Loucy (cell line): ENCODE results near the gene MMS19.

Source experiments
- H2AFZ ChIP-seq: fragments of 200-600 bp; sonication (generic); 2 replicates; pipeline ENCODE4 v1.6.0; 2016; ENCODE audit warnings: antibody characterized with exemption, mild to moderate bottlenecking, low read length, moderate library complexity
- H3F3A ChIP-seq: fragments of 200-600 bp; 2 replicates; pipeline ENCODE4 v1.6.0; 2016; ENCODE audit warnings: antibody characterized with exemption, low read depth, mild to moderate bottlenecking
- H3K27me3 ChIP-seq: fragments of 200-600 bp; sonication (generic); 2 replicates; pipeline ENCODE4 v1.6.1; 2014; ENCODE audit warnings: low read length, mild to moderate bottlenecking; ENCODE audit not compliant: insufficient read depth, poor library complexity, severe bottlenecking
- H3K36me3 ChIP-seq: fragments of 200-600 bp; sonication (generic); 2 replicates; pipeline ENCODE4 v1.6.1; 2016; ENCODE audit warnings: low read length; ENCODE audit not compliant: insufficient read depth
- H3K4me1 ChIP-seq: fragments of 200-600 bp; sonication (generic); 2 replicates; pipeline ENCODE4 v1.5.1; 2014; ENCODE audit warnings: low read length, mild to moderate bottlenecking; ENCODE audit not compliant: insufficient read depth, poor library complexity, severe bottlenecking
- H3K4me2 ChIP-seq: fragments of 200-600 bp; sonication (generic); 2 replicates; pipeline ENCODE4 v1.6.0; 2014; ENCODE audit warnings: antibody characterized with exemption, low read length, low read depth, mild to moderate bottlenecking; ENCODE audit not compliant: poor library complexity, severe bottlenecking
- H3K4me3 ChIP-seq: fragments of 200-600 bp; sonication (generic); 2 replicates; pipeline ENCODE4 v1.5.1; 2014; ENCODE audit warnings: low read length, mild to moderate bottlenecking, mixed read lengths; ENCODE audit not compliant: poor library complexity, severe bottlenecking
- H3K79me2 ChIP-seq: fragments of 200-600 bp; sonication (generic); 2 replicates; pipeline ENCODE4 v1.6.1; 2014; ENCODE audit warnings: low read length; ENCODE audit not compliant: insufficient read depth
- H3K9ac ChIP-seq: fragments of 200-600 bp; sonication (generic); 2 replicates; pipeline ENCODE4 v1.6.0; 2014; ENCODE audit warnings: mild to moderate bottlenecking, low read depth, low read length, moderate library complexity; ENCODE audit not compliant: poor library complexity, severe bottlenecking
- H3K9me2 ChIP-seq: fragments of 200-600 bp; sonication (generic); replicated peaks from 2 replicates; pipeline ENCODE4 v1.6.1; 2016; ENCODE audit warnings: low read depth, low read length, mixed read lengths
- H3K9me3 ChIP-seq: fragments of 200-600 bp; sonication (generic); 2 replicates; pipeline ENCODE4 v1.6.1; 2014; ENCODE audit warnings: mild to moderate bottlenecking, antibody characterized with exemption, low read length, low read depth; ENCODE audit not compliant: insufficient read depth
- H4K20me1 ChIP-seq: fragments of 200-600 bp; sonication (generic); 2 replicates; pipeline ENCODE4 v1.6.0; 2014; ENCODE audit warnings: antibody characterized with exemption, low read length, mild to moderate bottlenecking; ENCODE audit not compliant: insufficient read depth, poor library complexity, severe bottlenecking
- CTCF ChIP-seq: fragments of 200-600 bp; sonication (generic); conservative IDR thresholded peaks from 2 replicates; pipeline ENCODE4 v1.5.1; 2014; ENCODE audit warnings: mild to moderate bottlenecking, antibody characterized with exemption, low read length
- EZH2phosphoT487 ChIP-seq: fragments of 200-600 bp; IDR thresholded peaks from 2 replicates; pipeline ENCODE4 v1.6.1; 2018; ENCODE audit warnings: antibody characterized with exemption, mild to moderate bottlenecking, moderate library complexity, borderline replicate concordance

Gene MMS19

GRCh38 chr10:97546456-97547270 lies 48.4 kb upstream of the MMS19 start:
- peaks cover 13% of the 10 kb centered on the region for H3K4me1 ChIP-seq
- no peaks in the 10 kb centered on the region for H3K79me2 ChIP-seq
- no peaks in the 10 kb centered on the region for H3K27me3 ChIP-seq
- no peak overlapping the region for H3K4me3 ChIP-seq
- H3K9me2 ChIP-seq, result no peaks in the 10 kb centered on the region
- no peak overlapping the region for H3K9ac ChIP-seq
- no peaks in the 10 kb centered on the region for H3F3A ChIP-seq
- H3K9me3 ChIP-seq, result no peaks in the 10 kb centered on the region
- no peak overlapping the region for H2AFZ ChIP-seq
- no peaks in the 10 kb centered on the region for H4K20me1 ChIP-seq
- no peak overlapping the region for H3K4me2 ChIP-seq
- TF ChIP-seq EZH2phosphoT487, result no peak
- no peak for TF ChIP-seq CTCF
- no peaks in the 10 kb centered on the region for H3K36me3 ChIP-seq

- no peaks in the 10 kb centered on the region for H4K20me1 ChIP-seq
- H3K9me3 ChIP-seq, result no peaks in the 10 kb centered on the region
- H3K36me3 ChIP-seq, result no peaks in the 10 kb centered on the region
- no peak overlapping the region for H3K4me3 ChIP-seq
- H3F3A ChIP-seq, result no peaks in the 10 kb centered on the region
- H3K79me2 ChIP-seq, result no peaks in the 10 kb centered on the region
- no peak overlapping the region for H2AFZ ChIP-seq
- H3K9me2 ChIP-seq, result no peaks in the 10 kb centered on the region
- H3K27me3 ChIP-seq, result no peaks in the 10 kb centered on the region
- no peak overlapping the region for H3K9ac ChIP-seq
- TF ChIP-seq CTCF (no peak), EZH2phosphoT487 (no peak)
- H3K4me2 ChIP-seq, result peak overlapping the region; percentile 32
- peaks cover 13% of the 10 kb centered on the region for H3K4me1 ChIP-seq
Measured at GRCh38 chr10:97543025-97543546, 44.9 kb upstream of the MMS19 start.

GRCh38 chr10:97542169-97543024 lies 44.2 kb upstream of the MMS19 start:
- Histone ChIP-seq H3K4me2 (peak overlapping the region; percentile 32), H2AFZ (no peak overlapping the region), H3K9me3 (no peaks in the 10 kb centered on the region), H3K36me3 (no peaks in the 10 kb centered on the region), H3K4me1 (peaks cover 13% of the 10 kb centered on the region), H3K79me2 (no peaks in the 10 kb centered on the region), H3F3A (no peaks in the 10 kb centered on the region), H3K9ac (peak overlapping the region; percentile 16), H3K4me3 (no peak overlapping the region), H3K9me2 (no peaks in the 10 kb centered on the region), H4K20me1 (no peaks in the 10 kb centered on the region), H3K27me3 (no peaks in the 10 kb centered on the region)
- TF ChIP-seq CTCF, result no peak
- TF ChIP-seq EZH2phosphoT487, result no peak
